H1 (cell line): ENCODE results near the gene GRAMD4. TPM values are rescaled to one million over a fixed set of nuclear protein-coding genes. Genes with fewer than 3 reads are reported as not detected.
"Not testable (repeated sequence)": the region's sequence is repeated elsewhere in the genome, so short reads cannot be mapped to it uniquely, and the experiment has no call there.

Source experiments
- CTCF ChIA-PET: fragments of 300-600 bp; sonication (Branson Sonifier 250); formaldehyde crosslinking; loops from one replicate; lab custom pipeline; 2021; ENCODE audit not compliant: partially characterized antibody; lab: Charles Lee
- POLR2A ChIA-PET: fragments of 300-600 bp; sonication (Branson Sonifier 250); formaldehyde crosslinking; loops from one replicate; lab custom pipeline; 2021; ENCODE audit warnings: inconsistent platforms; ENCODE audit not compliant: partially characterized antibody; lab: Charles Lee
- DNase-seq, 2 experiments: peaks; one replicate each; pipeline versions ENCODE4 v3.0.0 to v3.0.0-alpha.2; 2010 to 2022; ENCODE audit warnings: low spot score in 2 of 2, low read depth in 1 of 2, mixed read lengths in 1 of 2
- FAIRE-seq: peaks from 2 replicates; lab custom pipeline; 2011; peaks lifted over from hg19 to GRCh38; lab: Jason Lieb, UNC
- H2AFZ ChIP-seq: 2 replicates; pipeline ENCODE4 v1.8.1; 2012; ENCODE audit warnings: low read length, inconsistent platforms
- H2AK5ac ChIP-seq: 2 replicates; pipeline ENCODE4 v1.6.1; 2013; ENCODE audit warnings: low read depth, low read length
- H2BK120ac ChIP-seq: replicated peaks from 2 replicates; pipeline ENCODE3; 2013; ENCODE audit warnings: low read depth, low read length, inconsistent platforms
- H2BK12ac ChIP-seq: 2 replicates; pipeline ENCODE4 v1.6.1; 2013; ENCODE audit warnings: low read depth, low read length
- H2BK15ac ChIP-seq: 2 replicates; pipeline ENCODE4 v1.6.1; 2013; ENCODE audit warnings: low read length
- H2BK20ac ChIP-seq: 2 replicates; pipeline ENCODE4 v1.6.1; 2013; ENCODE audit warnings: low read length
- H2BK5ac ChIP-seq: 2 replicates; pipeline ENCODE4 v1.6.1; 2013; ENCODE audit warnings: low read depth, low read length
- H3K14ac ChIP-seq: 2 replicates; pipeline ENCODE4 v1.6.1; 2013; ENCODE audit warnings: inconsistent platforms; ENCODE audit not compliant: insufficient read length
- H3K18ac ChIP-seq: 2 replicates; pipeline ENCODE4 v1.6.1; 2013; ENCODE audit warnings: low read length; ENCODE audit errors: extremely low read depth
- H3K23ac ChIP-seq: 2 replicates; pipeline ENCODE4 v1.6.1; 2013; ENCODE audit warnings: inconsistent platforms; ENCODE audit not compliant: insufficient read length
- H3K23me2 ChIP-seq: 2 replicates; pipeline ENCODE4 v1.6.1; 2013; ENCODE audit warnings: low read depth, low read length
- H3K27ac ChIP-seq: 2 replicates; pipeline ENCODE4 v1.6.1; 2011; ENCODE audit warnings: low read depth, low read length, inconsistent platforms
- H3K27me3 ChIP-seq, 4 experiments: replicated peaks in 1 of 4; 1 replicate in 1 of 4; 2 replicates in 3 of 4; pipeline versions ENCODE4 v1.6.1 to v1.8.1; 2011 to 2013; ENCODE audit warnings: low read length in 3 of 4, mild to moderate bottlenecking in 3 of 4, inconsistent platforms in 2 of 4, mixed read lengths in 2 of 4, moderate library complexity in 1 of 4; ENCODE audit not compliant: control insufficient read depth in 3 of 4, insufficient read depth in 3 of 4; ENCODE audit errors: extremely low read depth in 1 of 4
- H3K36me3 ChIP-seq, 4 experiments: 2 replicates each; pipeline versions ENCODE4 v1.6.1 to v1.8.1; 2011 to 2013; ENCODE audit warnings: mild to moderate bottlenecking in 4 of 4, low read length in 3 of 4, moderate library complexity in 2 of 4, control low read depth in 1 of 4, inconsistent platforms in 1 of 4; ENCODE audit not compliant: insufficient read depth in 4 of 4, control insufficient read depth in 2 of 4
- H3K4ac ChIP-seq: replicated peaks from 2 replicates; pipeline ENCODE3; 2013; ENCODE audit warnings: low read length, low read depth, mixed read lengths, inconsistent platforms; ENCODE audit not compliant: insufficient read length
- H3K4me1 ChIP-seq, 4 experiments: replicated peaks in 1 of 4; 1 replicate in 1 of 4; 2 replicates in 3 of 4; pipeline versions ENCODE4 v1.6.1 to v1.8.1; 2011 to 2013; ENCODE audit warnings: low read length in 3 of 4, inconsistent platforms in 2 of 4, mixed read lengths in 1 of 4; ENCODE audit not compliant: insufficient read depth in 4 of 4, control insufficient read depth in 3 of 4
- H3K4me2 ChIP-seq, 2 experiments: 2 replicates each; pipeline versions ENCODE4 v1.6.1 to v1.8.1; 2011 to 2013; ENCODE audit warnings: low read depth in 2 of 2, low read length in 2 of 2, control low read depth in 1 of 2, inconsistent platforms in 1 of 2, mild to moderate bottlenecking in 1 of 2; ENCODE audit not compliant: insufficient read depth in 1 of 2
- H3K4me3 ChIP-seq, 4 experiments: fragments of 200-600, 300-600 bp in 1 of 4; sonication (generic), shearing (Covaris generic), sonication (Bioruptor Twin) in 1 of 4; 2 replicates each; pipeline versions ENCODE4 v1.5.1 to v1.8.1; 2011 to 2016; ENCODE audit warnings: low read length in 4 of 4, low read depth in 3 of 4, control low read depth in 2 of 4, inconsistent platforms in 2 of 4, mild to moderate bottlenecking in 2 of 4, mixed read lengths in 1 of 4, moderate library complexity in 1 of 4; ENCODE audit not compliant: insufficient read depth in 2 of 4; ENCODE audit errors: extremely low read depth in 1 of 4
- H3K56ac ChIP-seq: replicated peaks from 2 replicates; pipeline ENCODE3; 2013; ENCODE audit warnings: low read depth, mild to moderate bottlenecking, mixed read lengths, low read length, inconsistent platforms; ENCODE audit not compliant: insufficient read length
- H3K79me1 ChIP-seq: 2 replicates; pipeline ENCODE4 v1.6.1; 2013; ENCODE audit warnings: low read depth, low read length, control low read depth
- H3K79me2 ChIP-seq, 2 experiments: 2 replicates each; pipeline versions ENCODE4 v1.6.1 to v1.8.1; 2012 to 2013; ENCODE audit warnings: low read length in 2 of 2, mild to moderate bottlenecking in 2 of 2, inconsistent platforms in 1 of 2; ENCODE audit not compliant: insufficient read depth in 2 of 2, control insufficient read depth in 1 of 2
- H3K9ac ChIP-seq, 4 experiments: replicated peaks in 1 of 4; 1 replicate in 1 of 4; 2 replicates in 3 of 4; pipeline versions ENCODE4 v1.6.1 to v1.8.1; 2011 to 2013; ENCODE audit warnings: low read depth in 3 of 4, low read length in 3 of 4, control low read depth in 2 of 4, mild to moderate bottlenecking in 2 of 4, moderate library complexity in 2 of 4, inconsistent platforms in 1 of 4; ENCODE audit errors: extremely low read depth in 1 of 4
- H3K9me3 ChIP-seq, 2 experiments: 2 replicates each; pipeline versions ENCODE4 v1.6.1 to v1.8.1; 2012 to 2013; ENCODE audit warnings: mild to moderate bottlenecking in 2 of 2, moderate library complexity in 2 of 2, control low read depth in 1 of 2, inconsistent platforms in 1 of 2, low read depth in 1 of 2, low read length in 1 of 2, mixed read lengths in 1 of 2; ENCODE audit not compliant: insufficient read depth in 2 of 2
- H4K20me1 ChIP-seq, 2 experiments: replicated peaks in 1 of 2; 2 replicates each; pipeline versions ENCODE3 to v1.8.1; 2011 to 2013; ENCODE audit warnings: inconsistent platforms in 2 of 2, low read length in 2 of 2, mild to moderate bottlenecking in 1 of 2; ENCODE audit not compliant: insufficient read depth in 2 of 2, control insufficient read depth in 1 of 2
- H4K5ac ChIP-seq: 2 replicates; pipeline ENCODE4 v1.6.1; 2013; ENCODE audit warnings: low read length, low read depth, mixed read lengths, inconsistent platforms; ENCODE audit not compliant: insufficient read length
- H4K8ac ChIP-seq: 2 replicates; pipeline ENCODE4 v1.8.0; 2013; ENCODE audit warnings: mild to moderate bottlenecking, moderate library complexity, low read length, inconsistent platforms; ENCODE audit not compliant: insufficient read depth; ENCODE audit errors: extremely low read depth
- H4K91ac ChIP-seq: replicated peaks from 2 replicates; pipeline ENCODE3; 2013; ENCODE audit warnings: low read length, mixed read lengths, inconsistent platforms; ENCODE audit not compliant: insufficient read length
- WGBS, 2 experiments: shearing (Covaris generic) in 1 of 2; methylation state at CpG; one replicate each; pipeline versions ENCODE4 v1.1.6 to v1.1.7; 2013 to 2015; ENCODE audit warnings: low lambda C conversion rate in 2 of 2, mixed read lengths in 2 of 2, inconsistent platforms in 1 of 2, low coverage in 1 of 2, missing lambda C conversion rate in 1 of 2; ENCODE audit not compliant: insufficient replicate concordance in 2 of 2, insufficient coverage in 1 of 2, insufficient read length in 1 of 2; ENCODE audit errors: extremely low coverage in 1 of 2, missing lambda C conversion rate in 1 of 2; 5-methylcytosine and 5-hydroxymethylcytosine counted together
- polyA plus RNA-seq, 7 experiments: library from polyadenylated mRNA; depleted of rRNA in 3 of 7; stranded (reverse) in 5 of 7; unstranded in 2 of 7; fragments of >200 nt in 5 of 7; fragments of 200-250 nt in 2 of 7; gene quantifications; 1 replicate in 5 of 7; 2 replicates in 1 of 7; 4 replicates in 1 of 7; pipeline versions ENCODE4 v1.2.1 to v1.2.3, GENCODE V29; 2011 to 2013; ENCODE audit warnings: missing spikeins in 2 of 7, mixed read lengths in 2 of 7
- total RNA-seq: library from RNA; stranded (reverse); fragmentation: NEBNext Ultra II Directional; extraction: Animal tissue kit (Norgen Biotek cat#: 25700); gene quantifications from 2 replicates; pipeline ENCODE4 v1.2.1, GENCODE V29; 2021

Gene GRAMD4
- total and polyA plus RNA-seq, 2 of the 8 experiments (the other 6 are each of a cell fraction or from before 2014, with no cell fraction given) = 7.9 to 25.6 TPM

- not testable (repeated sequence) for H4K20me1 ChIP-seq, FAIRE-seq
- 88 to 100% methylated on average over 2 to 5 of the region's 5 CpGs for WGBS, 2 experiments
These were observed 22.8 kb downstream of the GRAMD4 start for GRCh38 chr22:46642840-46643480.

More at GRCh38 chr22:46642840-46643480, 22.8 kb downstream of the GRAMD4 start:
- H3K14ac ChIP-seq, H2BK5ac ChIP-seq, H3K4me2 ChIP-seq, H3K9me3 ChIP-seq, H3K4me1 ChIP-seq, H2BK120ac ChIP-seq, H4K91ac ChIP-seq, H3K27me3 ChIP-seq, DNase-seq, H3K4me3 ChIP-seq, H3K4ac ChIP-seq, H4K8ac ChIP-seq, H2BK15ac ChIP-seq, H2AFZ ChIP-seq, H3K9ac ChIP-seq, POLR2A ChIA-PET, CTCF ChIA-PET, H3K23ac ChIP-seq, H2BK12ac ChIP-seq, H3K79me2 ChIP-seq, H2AK5ac ChIP-seq, H3K79me1 ChIP-seq, H3K27ac ChIP-seq, H3K36me3 ChIP-seq, H3K18ac ChIP-seq, H2BK20ac ChIP-seq, H3K23me2 ChIP-seq, H4K5ac ChIP-seq: not testable (repeated sequence)
- peak overlapping the region; percentile 24 for H3K56ac ChIP-seq
